K562 (cell line): ENCODE results near the gene HNRNPF. TPM values are rescaled to one million over a fixed set of nuclear protein-coding genes. Genes with fewer than 3 reads are reported as not detected.
A peak's percentile ranks its signal among the peaks of the same experiment; 100 is the strongest.

ENCODE experiments used
- CC2D1A ChIP-seq: fragments of 450-650 bp; IDR thresholded peaks from 2 replicates; pipeline ENCODE4 v1.6.1; 2017; ENCODE audit warnings: mild to moderate bottlenecking
- ETS2 ChIP-seq: IDR thresholded peaks from 2 replicates; pipeline ENCODE4 v1.6.1; 2016; ENCODE audit warnings: borderline replicate concordance, missing genetic modification characterization, mild to moderate bottlenecking, moderate library complexity, missing compliant biosample characterization; ENCODE audit not compliant: poor library complexity, severe bottlenecking
- ETV6 ChIP-seq, 3 experiments: fragments of 150-350 bp in 1 of 3; sonication (generic) in 1 of 3; formaldehyde crosslinking in 1 of 3; IDR thresholded peaks; 2 replicates each; pipeline versions ENCODE4 v1.6.1 to v1.8.0; 2014 to 2022; ENCODE audit warnings: borderline replicate concordance in 2 of 3, low read depth in 2 of 3, antibody characterized with exemption in 1 of 3, low read length in 1 of 3, mild to moderate bottlenecking in 1 of 3, missing genetic modification reagents in 1 of 3
- EZH2 ChIP-seq: IDR thresholded peaks from 2 replicates; pipeline ENCODE4 v1.6.1; 2012; ENCODE audit warnings: low read depth, mild to moderate bottlenecking, inconsistent platforms, low read length, borderline replicate concordance
- HDAC1 ChIP-seq, 2 experiments: fragments of 450-650 bp; IDR thresholded peaks; 2 replicates each; pipeline ENCODE4 v1.6.1; 2016 to 2017; ENCODE audit warnings: inconsistent platforms in 1 of 2, mild to moderate bottlenecking in 1 of 2, moderate library complexity in 1 of 2
- KAT8 ChIP-seq: fragments of 450-650 bp; IDR thresholded peaks from 2 replicates; pipeline ENCODE4 v1.6.1; 2016; ENCODE audit warnings: low read depth, mild to moderate bottlenecking
- NELFE ChIP-seq: IDR thresholded peaks from 2 replicates; pipeline ENCODE4 v1.6.1; 2011; ENCODE audit warnings: mild to moderate bottlenecking; ENCODE audit not compliant: insufficient read depth, insufficient read length
- PURB ChIP-seq: sonication (generic); formaldehyde crosslinking; IDR thresholded peaks from 2 replicates; pipeline ENCODE4 v1.9.0; 2021; ENCODE audit warnings: low read depth, mild to moderate bottlenecking, missing genetic modification reagents
- SIX5 ChIP-seq, 2 experiments: IDR thresholded peaks; 2 replicates each; pipeline ENCODE4 v1.6.1; 2011; ENCODE audit warnings: low read length in 2 of 2, borderline replicate concordance in 1 of 2, low read depth in 1 of 2, mild to moderate bottlenecking in 1 of 2, moderate library complexity in 1 of 2; ENCODE audit not compliant: insufficient read depth in 1 of 2
- WHSC1 ChIP-seq: IDR thresholded peaks from one replicate; pipeline ENCODE4 v1.6.1; 2012; ENCODE audit warnings: low read length, control low read depth, inconsistent platforms
- XRCC4 ChIP-seq: IDR thresholded peaks from one replicate; pipeline ENCODE4 v1.6.1; 2011; ENCODE audit not compliant: insufficient read depth, insufficient read length; ENCODE audit errors: extremely low read depth
- ZNF224 ChIP-seq: sonication (generic); formaldehyde crosslinking; IDR thresholded peaks from 2 replicates; pipeline ENCODE4 v1.8.0; 2022; ENCODE audit warnings: mild to moderate bottlenecking, missing genetic modification reagents
- ZNF24 ChIP-seq: fragments of 450-650 bp; IDR thresholded peaks from 2 replicates; pipeline ENCODE4 v1.6.1; 2016
- polyA plus RNA-seq, 8 experiments: library from polyadenylated mRNA; depleted of rRNA in 4 of 8; stranded (reverse) in 5 of 8; unstranded in 3 of 8; fragments of >200 nt; fragmentation: Nextera tagmentation in 2 of 8; fragmentation: Illumina TruSeq in 1 of 8; extraction: Ambion mirVana in 2 of 8; extraction: Trizol in 1 of 8; gene quantifications; 2 replicates each; pipeline versions ENCODE4 v1.2.1 to v1.2.3, GENCODE V29; 2011 to 2014; ENCODE audit warnings: inconsistent platforms in 1 of 8, missing spikeins in 1 of 8
- total RNA-seq, 7 experiments: library from RNA; depleted of rRNA in 6 of 7; stranded (reverse); fragments of >200 nt in 6 of 7; fragmentation: Illumina TruSeq in 2 of 7; extraction: Trizol in 2 of 7; gene quantifications; 2 replicates each; pipeline versions ENCODE4 v1.2.1 to v1.2.3, GENCODE V29; 2011 to 2021; ENCODE audit warnings: low replicate concordance in 1 of 7
- TF ChIP-seq, protein P1 (sequence below): fragments of 200-800 bp; sonication (Bioruptor generic); IDR thresholded peaks from 2 replicates; pipeline ENCODE4 v1.6.1; 2017; ENCODE audit warnings: missing genetic modification characterization, missing compliant biosample characterization
- TF ChIP-seq, protein P2 (sequence below): sonication (generic); formaldehyde crosslinking; IDR thresholded peaks from 2 replicates; pipeline ENCODE4 v1.8.0; 2023; ENCODE audit warnings: mild to moderate bottlenecking, missing genetic modification reagents
- TF ChIP-seq, protein P3 (sequence below): fragments of 450-650 bp; formaldehyde crosslinking; IDR thresholded peaks from 2 replicates; pipeline ENCODE4 v1.4.0; 2022; ENCODE audit warnings: missing genetic modification characterization
- TF ChIP-seq, protein P4 (sequence below): fragments of 250-450 bp; sonication (Bioruptor Pico); IDR thresholded peaks from 2 replicates; pipeline ENCODE4 v1.5.0; 2022; ENCODE audit warnings: mild to moderate bottlenecking
- TF ChIP-seq, protein P5 (sequence below): fragments of 450-650 bp; IDR thresholded peaks from 2 replicates; pipeline ENCODE4 v1.6.1; 2016; ENCODE audit warnings: antibody characterized with exemption

Gene HNRNPF
- total and polyA plus RNA-seq, 9 of the 15 experiments (the other 6 are each of a cell fraction or from before 2014, with no cell fraction given), result 192 to 489 (median 416) TPM

DNA sequence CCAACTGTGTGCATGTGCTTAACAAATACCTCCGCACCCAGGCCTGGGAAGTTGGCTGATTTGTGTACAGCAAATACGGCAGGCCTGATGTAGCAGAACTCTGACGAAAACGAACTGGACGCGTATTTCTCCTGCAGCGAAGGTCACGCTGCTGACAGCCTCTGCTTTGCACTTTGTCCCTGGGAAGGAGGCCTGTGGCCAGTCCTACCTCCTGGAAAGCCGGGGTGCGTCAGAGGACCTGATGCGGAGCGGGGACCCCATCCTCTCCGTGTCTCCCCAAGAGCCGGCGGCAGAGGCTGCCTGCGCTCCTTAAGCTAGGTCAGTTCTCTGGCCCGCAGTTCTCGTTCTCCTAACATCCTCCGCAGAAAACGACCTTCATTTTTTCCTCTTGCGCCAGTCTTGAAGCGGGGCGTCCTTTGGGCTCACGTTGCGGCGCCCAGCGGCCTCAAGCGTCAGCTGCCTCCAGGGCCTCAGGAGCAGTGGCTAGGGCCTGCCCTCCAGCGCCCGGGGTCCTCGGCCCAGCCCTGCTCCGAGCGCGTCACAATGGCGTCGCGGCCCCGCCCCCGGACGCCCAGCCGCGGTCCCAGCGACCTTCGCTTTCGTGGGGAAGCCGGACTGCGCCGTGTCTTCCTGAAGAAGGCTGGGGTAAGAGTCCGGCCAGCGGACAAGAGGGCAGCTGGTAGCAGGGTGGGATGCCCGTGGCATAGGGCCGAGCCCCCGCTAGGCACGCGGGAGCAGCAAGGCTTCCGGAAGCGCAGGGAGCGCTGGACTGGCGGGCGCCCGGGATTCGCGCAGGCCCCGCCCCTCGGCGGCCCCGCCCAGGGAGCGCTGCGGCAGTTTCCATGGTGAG, 27.5 kb upstream of the HNRNPF start, which contains the start of gene ZNF487 (continued):
- TF ChIP-seq ETV6 (IDR thresholded peaks at IDR 0.05; ENCODE audit: borderline replicate concordance in 1 of 2, low read depth in 2 of 2, low read length in 1 of 2) (peak in 1 of 2 experiments; percentile 33; a peak in 1 of 4 replicates), ETV6 (CRISPR knock-in tag; IDR thresholded peaks at IDR 0.05; ENCODE audit: borderline replicate concordance) (0 out of 2 replicates have a peak, but pooled peaks have one; percentile 88), CC2D1A (peak; percentile 68), KAT8 (no peak), NELFE (no peak), ETS2 (tag) (no peak), ZNF224 (no peak), XRCC4 (no peak), SIX5 (IDR thresholded peaks at IDR 0.05; ENCODE audit: borderline replicate concordance in 1 of 2, insufficient read depth in 1 of 2, low read depth in 1 of 2, low read length in 2 of 2) (no peak), PURB (no peak), ZNF24 (peak; percentile 86), EZH2 (no peak), HDAC1 (IDR thresholded peaks at IDR 0.05) (peak in 1 of 2 experiments; percentile 90; a peak in 2 of 4 replicates), WHSC1 (no peak)
- TF ChIP-seq, protein P1, sequence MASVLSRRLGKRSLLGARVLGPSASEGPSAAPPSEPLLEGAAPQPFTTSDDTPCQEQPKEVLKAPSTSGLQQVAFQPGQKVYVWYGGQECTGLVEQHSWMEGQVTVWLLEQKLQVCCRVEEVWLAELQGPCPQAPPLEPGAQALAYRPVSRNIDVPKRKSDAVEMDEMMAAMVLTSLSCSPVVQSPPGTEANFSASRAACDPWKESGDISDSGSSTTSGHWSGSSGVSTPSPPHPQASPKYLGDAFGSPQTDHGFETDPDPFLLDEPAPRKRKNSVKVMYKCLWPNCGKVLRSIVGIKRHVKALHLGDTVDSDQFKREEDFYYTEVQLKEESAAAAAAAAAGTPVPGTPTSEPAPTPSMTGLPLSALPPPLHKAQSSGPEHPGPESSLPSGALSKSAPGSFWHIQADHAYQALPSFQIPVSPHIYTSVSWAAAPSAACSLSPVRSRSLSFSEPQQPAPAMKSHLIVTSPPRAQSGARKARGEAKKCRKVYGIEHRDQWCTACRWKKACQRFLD (CRISPR knock-in tag), result peak; percentile 64
- TF ChIP-seq, protein P2, sequence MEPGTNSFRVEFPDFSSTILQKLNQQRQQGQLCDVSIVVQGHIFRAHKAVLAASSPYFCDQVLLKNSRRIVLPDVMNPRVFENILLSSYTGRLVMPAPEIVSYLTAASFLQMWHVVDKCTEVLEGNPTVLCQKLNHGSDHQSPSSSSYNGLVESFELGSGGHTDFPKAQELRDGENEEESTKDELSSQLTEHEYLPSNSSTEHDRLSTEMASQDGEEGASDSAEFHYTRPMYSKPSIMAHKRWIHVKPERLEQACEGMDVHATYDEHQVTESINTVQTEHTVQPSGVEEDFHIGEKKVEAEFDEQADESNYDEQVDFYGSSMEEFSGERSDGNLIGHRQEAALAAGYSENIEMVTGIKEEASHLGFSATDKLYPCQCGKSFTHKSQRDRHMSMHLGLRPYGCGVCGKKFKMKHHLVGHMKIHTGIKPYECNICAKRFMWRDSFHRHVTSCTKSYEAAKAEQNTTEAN (CRISPR knock-in tag), result no peak
- TF ChIP-seq, protein P3, sequence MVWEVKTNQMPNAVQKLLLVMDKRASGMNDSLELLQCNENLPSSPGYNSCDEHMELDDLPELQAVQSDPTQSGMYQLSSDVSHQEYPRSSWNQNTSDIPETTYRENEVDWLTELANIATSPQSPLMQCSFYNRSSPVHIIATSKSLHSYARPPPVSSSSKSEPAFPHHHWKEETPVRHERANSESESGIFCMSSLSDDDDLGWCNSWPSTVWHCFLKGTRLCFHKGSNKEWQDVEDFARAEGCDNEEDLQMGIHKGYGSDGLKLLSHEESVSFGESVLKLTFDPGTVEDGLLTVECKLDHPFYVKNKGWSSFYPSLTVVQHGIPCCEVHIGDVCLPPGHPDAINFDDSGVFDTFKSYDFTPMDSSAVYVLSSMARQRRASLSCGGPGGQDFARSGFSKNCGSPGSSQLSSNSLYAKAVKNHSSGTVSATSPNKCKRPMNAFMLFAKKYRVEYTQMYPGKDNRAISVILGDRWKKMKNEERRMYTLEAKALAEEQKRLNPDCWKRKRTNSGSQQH, result no peak
- TF ChIP-seq, protein P4, sequence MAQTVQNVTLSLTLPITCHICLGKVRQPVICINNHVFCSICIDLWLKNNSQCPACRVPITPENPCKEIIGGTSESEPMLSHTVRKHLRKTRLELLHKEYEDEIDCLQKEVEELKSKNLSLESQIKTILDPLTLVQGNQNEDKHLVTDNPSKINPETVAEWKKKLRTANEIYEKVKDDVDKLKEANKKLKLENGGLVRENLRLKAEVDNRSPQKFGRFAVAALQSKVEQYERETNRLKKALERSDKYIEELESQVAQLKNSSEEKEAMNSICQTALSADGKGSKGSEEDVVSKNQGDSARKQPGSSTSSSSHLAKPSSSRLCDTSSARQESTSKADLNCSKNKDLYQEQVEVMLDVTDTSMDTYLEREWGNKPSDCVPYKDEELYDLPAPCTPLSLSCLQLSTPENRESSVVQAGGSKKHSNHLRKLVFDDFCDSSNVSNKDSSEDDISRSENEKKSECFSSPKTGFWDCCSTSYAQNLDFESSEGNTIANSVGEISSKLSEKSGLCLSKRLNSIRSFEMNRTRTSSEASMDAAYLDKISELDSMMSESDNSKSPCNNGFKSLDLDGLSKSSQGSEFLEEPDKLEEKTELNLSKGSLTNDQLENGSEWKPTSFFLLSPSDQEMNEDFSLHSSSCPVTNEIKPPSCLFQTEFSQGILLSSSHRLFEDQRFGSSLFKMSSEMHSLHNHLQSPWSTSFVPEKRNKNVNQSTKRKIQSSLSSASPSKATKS, result no peak
- TF ChIP-seq, protein P5, sequence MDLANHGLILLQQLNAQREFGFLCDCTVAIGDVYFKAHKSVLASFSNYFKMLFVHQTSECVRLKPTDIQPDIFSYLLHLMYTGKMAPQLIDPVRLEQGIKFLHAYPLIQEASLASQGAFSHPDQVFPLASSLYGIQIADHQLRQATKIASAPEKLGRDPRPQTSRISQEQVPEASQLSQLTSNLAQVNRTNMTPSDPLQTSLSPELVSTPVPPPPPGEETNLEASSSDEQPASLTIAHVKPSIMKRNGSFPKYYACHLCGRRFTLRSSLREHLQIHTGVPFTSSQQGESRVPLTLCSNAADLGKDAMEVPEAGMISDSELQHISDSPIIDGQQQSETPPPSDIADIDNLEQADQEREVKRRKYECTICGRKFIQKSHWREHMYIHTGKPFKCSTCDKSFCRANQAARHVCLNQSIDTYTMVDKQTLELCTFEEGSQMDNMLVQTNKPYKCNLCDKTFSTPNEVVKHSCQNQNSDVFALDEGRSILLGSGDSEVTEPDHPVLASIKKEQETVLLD, result no peak
